Osteocyte (in vitro differentiated cells): ENCODE results near the gene ESRRG. TPM values are rescaled to one million over a fixed set of nuclear protein-coding genes. Genes with fewer than 3 reads are reported as not detected.

Experiments
- DNase-seq: peaks from one replicate; pipeline ENCODE4 v3.0.0; 2021; ENCODE audit warnings: mixed read lengths; ENCODE audit not compliant: unreplicated experiment; ENCODE audit errors: extremely low spot score
- H3K27ac Mint-ChIP-seq: one replicate; pipeline ENCODE4 v1.8.0; 2021; ENCODE audit warnings: mild to moderate bottlenecking, mixed read lengths; ENCODE audit not compliant: unreplicated experiment
- H3K27me3 Mint-ChIP-seq: one replicate; pipeline ENCODE4 v1.8.0; 2021; ENCODE audit warnings: mixed read lengths; ENCODE audit not compliant: unreplicated experiment
- H3K36me3 Mint-ChIP-seq: one replicate; pipeline ENCODE4 v1.8.0; 2021; ENCODE audit warnings: mixed read lengths; ENCODE audit not compliant: unreplicated experiment
- H3K4me1 Mint-ChIP-seq: one replicate; pipeline ENCODE4 v1.8.0; 2021; ENCODE audit warnings: mixed read lengths; ENCODE audit not compliant: unreplicated experiment
- H3K4me3 Mint-ChIP-seq: one replicate; pipeline ENCODE4 v1.8.0; 2021; ENCODE audit warnings: mild to moderate bottlenecking, moderate library complexity, mixed read lengths; ENCODE audit not compliant: unreplicated experiment
- H3K9me3 Mint-ChIP-seq: one replicate; pipeline ENCODE4 v1.8.0; 2021; ENCODE audit warnings: mixed read lengths; ENCODE audit not compliant: unreplicated experiment
- CTCF ChIP-seq: fragments of 200-600 bp; sonication (generic); IDR thresholded peaks from 2 replicates; pipeline ENCODE4 v1.5.0; 2021; ENCODE audit warnings: antibody characterized with exemption, mild to moderate bottlenecking, moderate library complexity
- total RNA-seq: library from RNA; stranded (reverse); gene quantifications from 2 replicates; pipeline ENCODE4 v1.2.1, GENCODE V29; 2021

The ESRRG gene
- total RNA-seq, 1 donor from 2014 or later: not detected

GRCh38 chr1:216607067-216607697, 116.0 kb downstream of the ESRRG start:
- no peak for TF ChIP-seq CTCF
- DNase-seq: no peak
- Mint-ChIP-seq H3K4me3 (no peak overlapping the region), H3K27ac (no peak overlapping the region), H3K9me3 (no peaks in the 10 kb centered on the region), H3K27me3 (peaks cover 49% of the 10 kb centered on the region), H3K36me3 (no peaks in the 10 kb centered on the region), H3K4me1 (no peaks in the 10 kb centered on the region)

GRCh38 chr1:216606047-216606637, 117.1 kb downstream of the ESRRG start:
- no peak overlapping the region for H3K27ac Mint-ChIP-seq
- H3K4me1 Mint-ChIP-seq: peaks cover 4% of the 10 kb centered on the region
- no peak for TF ChIP-seq CTCF
- peaks cover 50% of the 10 kb centered on the region for H3K27me3 Mint-ChIP-seq
- H3K36me3 Mint-ChIP-seq: no peaks in the 10 kb centered on the region
- H3K9me3 Mint-ChIP-seq: no peaks in the 10 kb centered on the region
- no peak overlapping the region for H3K4me3 Mint-ChIP-seq
- no peak for DNase-seq

- H3K4me3 Mint-ChIP-seq: no peak overlapping the region
- H3K27me3 Mint-ChIP-seq: peaks cover 49% of the 10 kb centered on the region
- no peak for DNase-seq
- H3K4me1 Mint-ChIP-seq: peaks cover 11% of the 10 kb centered on the region
- H3K36me3 Mint-ChIP-seq: no peaks in the 10 kb centered on the region
- no peak overlapping the region for H3K27ac Mint-ChIP-seq
- no peaks in the 10 kb centered on the region for H3K9me3 Mint-ChIP-seq
- no peak for TF ChIP-seq CTCF
Measured at GRCh38 chr1:216604771-216605170, 118.5 kb downstream of the ESRRG start.

- Mint-ChIP-seq H3K4me1 (peaks cover 11% of the 10 kb centered on the region), H3K27me3 (peaks cover 39% of the 10 kb centered on the region), H3K9me3 (no peaks in the 10 kb centered on the region), H3K27ac (peak overlapping the region; percentile 88), H3K4me3 (peak overlapping the region; percentile 82), H3K36me3 (no peaks in the 10 kb centered on the region)
- peak; percentile 87 for DNase-seq
- peak; percentile 58 for TF ChIP-seq CTCF
Measured at GRCh38 chr1:216600730-216601609, 122.3 kb downstream of the ESRRG start.

GRCh38 chr1:216599851-216600250, 123.4 kb downstream of the ESRRG start:
- peak overlapping the region; percentile 27 for H3K4me3 Mint-ChIP-seq

More at GRCh38 chr1:216599851-216600250, 123.4 kb downstream of the ESRRG start:
- DNase-seq: no peak
- H3K4me1 Mint-ChIP-seq: peaks cover 11% of the 10 kb centered on the region
- H3K27me3 Mint-ChIP-seq: peaks cover 33% of the 10 kb centered on the region
- TF ChIP-seq CTCF: no peak
- no peaks in the 10 kb centered on the region for H3K36me3 Mint-ChIP-seq
- H3K27ac Mint-ChIP-seq: no peak overlapping the region
- no peaks in the 10 kb centered on the region for H3K9me3 Mint-ChIP-seq
